ENCODE data around the gene SCAI.

The SCAI gene

DNA sequence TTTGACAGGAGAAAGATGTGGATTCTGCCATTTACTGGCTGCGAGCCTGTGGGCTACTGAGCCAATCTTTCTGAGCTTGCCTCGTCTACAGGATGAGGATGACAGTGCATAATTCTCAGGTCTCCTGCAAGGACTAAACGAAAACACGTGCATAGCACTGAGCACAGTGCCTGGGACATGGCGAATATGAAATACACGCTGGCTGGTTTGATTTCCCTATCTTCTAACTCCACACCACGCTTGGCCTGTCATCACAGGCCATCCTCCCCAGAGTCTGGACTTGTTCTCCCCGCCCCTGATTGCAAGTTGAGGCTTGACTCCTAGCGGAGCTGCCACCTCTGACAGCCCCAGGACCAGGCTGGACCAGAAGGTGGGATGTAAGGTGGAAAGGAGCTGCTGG, 243.5 kb downstream of the SCAI start:
- Histone ChIP-seq H3K36me3 (ENCODE audit: control insufficient read depth in 2 of 2, insufficient read depth in 1 of 2, low read length in 2 of 2) (peaks cover 3 to 46% of the 10 kb centered on the region in 2 experiments; a peak in 2 of 3 replicates), H3K4me3 (ENCODE audit: low read depth, low read length) (no peak overlapping the region), H3K4me1 (ENCODE audit: control insufficient read depth, insufficient read depth, low read length) (no peaks in the 10 kb centered on the region), H3K9me3 (ENCODE audit: control insufficient read depth, insufficient read depth, low read depth, low read length) (no peaks in the 10 kb centered on the region), H3K27ac (ENCODE audit: extremely low read depth, low read depth, low read length) (no peak overlapping the region)
- CTCF ChIA-PET = interaction anchor here (0.6 to 2.0 kb wide), 2 partner anchors 47 to 883 kb away, joined by 4 to 5 read pairs; no protein-coding TSS in a partner anchor
- POLR2A ChIA-PET = no interaction called here
- no peak for TF ChIP-seq EGR2 (tag by site-specific recombination; IDR thresholded peaks at IDR 0.05; ENCODE audit: low read depth)
- no peak for TF ChIP-seq ZNF549 (tag by site-specific recombination; IDR thresholded peaks at IDR 0.05)
- TF ChIP-seq, protein P1, sequence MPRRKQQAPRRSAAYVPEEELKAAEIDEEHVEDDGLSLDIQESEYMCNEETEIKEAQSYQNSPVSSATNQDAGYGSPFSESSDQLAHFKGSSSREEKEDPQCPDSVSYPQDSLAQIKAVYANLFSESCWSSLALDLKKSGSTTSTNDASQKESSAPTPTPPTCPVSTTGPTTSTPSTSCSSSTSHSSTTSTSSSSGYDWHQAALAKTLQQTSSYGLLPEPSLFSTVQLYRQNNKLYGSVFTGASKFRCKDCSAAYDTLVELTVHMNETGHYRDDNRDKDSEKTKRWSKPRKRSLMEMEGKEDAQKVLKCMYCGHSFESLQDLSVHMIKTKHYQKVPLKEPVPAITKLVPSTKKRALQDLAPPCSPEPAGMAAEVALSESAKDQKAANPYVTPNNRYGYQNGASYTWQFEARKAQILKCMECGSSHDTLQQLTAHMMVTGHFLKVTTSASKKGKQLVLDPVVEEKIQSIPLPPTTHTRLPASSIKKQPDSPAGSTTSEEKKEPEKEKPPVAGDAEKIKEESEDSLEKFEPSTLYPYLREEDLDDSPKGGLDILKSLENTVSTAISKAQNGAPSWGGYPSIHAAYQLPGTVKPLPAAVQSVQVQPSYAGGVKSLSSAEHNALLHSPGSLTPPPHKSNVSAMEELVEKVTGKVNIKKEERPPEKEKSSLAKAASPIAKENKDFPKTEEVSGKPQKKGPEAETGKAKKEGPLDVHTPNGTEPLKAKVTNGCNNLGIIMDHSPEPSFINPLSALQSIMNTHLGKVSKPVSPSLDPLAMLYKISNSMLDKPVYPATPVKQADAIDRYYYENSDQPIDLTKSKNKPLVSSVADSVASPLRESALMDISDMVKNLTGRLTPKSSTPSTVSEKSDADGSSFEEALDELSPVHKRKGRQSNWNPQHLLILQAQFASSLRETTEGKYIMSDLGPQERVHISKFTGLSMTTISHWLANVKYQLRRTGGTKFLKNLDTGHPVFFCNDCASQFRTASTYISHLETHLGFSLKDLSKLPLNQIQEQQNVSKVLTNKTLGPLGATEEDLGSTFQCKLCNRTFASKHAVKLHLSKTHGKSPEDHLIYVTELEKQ (tag by site-specific recombination; IDR thresholded peaks at IDR 0.05; ENCODE audit: borderline replicate concordance) = no peak

DNA sequence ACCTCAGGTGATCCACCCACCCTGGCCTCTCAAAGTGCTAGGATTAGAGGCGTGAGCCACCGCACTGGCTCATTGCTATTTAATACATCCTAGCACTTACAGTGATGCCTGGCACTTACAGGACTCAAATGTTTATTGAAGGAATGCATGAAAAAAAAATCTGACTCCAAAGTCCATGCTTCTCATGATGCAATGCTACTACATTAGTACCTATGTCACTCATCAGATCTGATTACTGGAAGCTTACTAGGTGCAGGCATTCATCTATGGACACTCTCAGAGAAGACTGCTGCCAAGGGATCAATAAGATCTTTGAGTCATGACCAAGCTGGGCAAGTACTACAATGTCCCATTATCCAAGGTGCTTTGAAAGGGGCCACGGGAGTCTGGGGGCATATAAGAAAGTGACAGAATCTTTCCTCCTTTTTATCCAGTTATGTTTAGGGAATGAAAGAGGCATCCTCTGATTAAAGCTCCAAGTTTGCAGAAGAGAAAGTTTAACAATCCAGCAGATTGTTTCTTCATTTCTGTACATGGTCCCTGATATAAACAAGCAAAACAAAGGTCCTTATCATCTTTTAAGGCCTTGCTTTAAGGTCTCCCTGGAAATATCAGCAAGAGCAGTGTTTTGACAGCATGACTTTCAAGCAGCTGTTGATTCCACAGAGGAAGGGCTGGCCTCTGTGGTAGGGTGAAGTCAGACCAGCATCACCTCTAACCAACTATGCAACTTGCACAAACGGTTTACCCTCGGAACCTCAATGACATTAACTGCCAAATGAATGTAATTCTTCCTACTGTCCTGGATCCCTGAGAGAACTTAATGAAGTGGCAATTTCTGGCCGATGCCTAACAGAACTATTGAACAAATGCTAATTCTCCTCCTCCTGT, 245.5 kb downstream of the SCAI start:
- Histone ChIP-seq H3K4me1 (ENCODE audit: control insufficient read depth, insufficient read depth, low read length) (no peaks in the 10 kb centered on the region), H3K36me3 (ENCODE audit: control insufficient read depth in 2 of 2, insufficient read depth in 1 of 2, low read length in 2 of 2) (peaks cover 0 to 56% of the 10 kb centered on the region in 2 experiments; a peak in 2 of 3 replicates), H3K27ac (ENCODE audit: extremely low read depth, low read depth, low read length) (no peak overlapping the region), H3K9me3 (ENCODE audit: control insufficient read depth, insufficient read depth, low read depth, low read length) (no peaks in the 10 kb centered on the region), H3K4me3 (ENCODE audit: low read depth, low read length) (no peak overlapping the region)
- TF ChIP-seq, protein P2, sequence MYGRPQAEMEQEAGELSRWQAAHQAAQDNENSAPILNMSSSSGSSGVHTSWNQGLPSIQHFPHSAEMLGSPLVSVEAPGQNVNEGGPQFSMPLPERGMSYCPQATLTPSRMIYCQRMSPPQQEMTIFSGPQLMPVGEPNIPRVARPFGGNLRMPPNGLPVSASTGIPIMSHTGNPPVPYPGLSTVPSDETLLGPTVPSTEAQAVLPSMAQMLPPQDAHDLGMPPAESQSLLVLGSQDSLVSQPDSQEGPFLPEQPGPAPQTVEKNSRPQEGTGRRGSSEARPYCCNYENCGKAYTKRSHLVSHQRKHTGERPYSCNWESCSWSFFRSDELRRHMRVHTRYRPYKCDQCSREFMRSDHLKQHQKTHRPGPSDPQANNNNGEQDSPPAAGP (tag by site-specific recombination; IDR thresholded peaks at IDR 0.05) = no peak
- TF ChIP-seq ZNF157 (tag by site-specific recombination; IDR thresholded peaks at IDR 0.05) (no peak), ZNF624 (tag by site-specific recombination; IDR thresholded peaks at IDR 0.05) (no peak), ZNF571 (tag by site-specific recombination; IDR thresholded peaks at IDR 0.05) (no peak), ZNF155 (tag by site-specific recombination; IDR thresholded peaks at IDR 0.05) (no peak), ZEB2 (tag by site-specific recombination; IDR thresholded peaks at IDR 0.05) (no peak)
- TF ChIP-seq, protein P3, sequence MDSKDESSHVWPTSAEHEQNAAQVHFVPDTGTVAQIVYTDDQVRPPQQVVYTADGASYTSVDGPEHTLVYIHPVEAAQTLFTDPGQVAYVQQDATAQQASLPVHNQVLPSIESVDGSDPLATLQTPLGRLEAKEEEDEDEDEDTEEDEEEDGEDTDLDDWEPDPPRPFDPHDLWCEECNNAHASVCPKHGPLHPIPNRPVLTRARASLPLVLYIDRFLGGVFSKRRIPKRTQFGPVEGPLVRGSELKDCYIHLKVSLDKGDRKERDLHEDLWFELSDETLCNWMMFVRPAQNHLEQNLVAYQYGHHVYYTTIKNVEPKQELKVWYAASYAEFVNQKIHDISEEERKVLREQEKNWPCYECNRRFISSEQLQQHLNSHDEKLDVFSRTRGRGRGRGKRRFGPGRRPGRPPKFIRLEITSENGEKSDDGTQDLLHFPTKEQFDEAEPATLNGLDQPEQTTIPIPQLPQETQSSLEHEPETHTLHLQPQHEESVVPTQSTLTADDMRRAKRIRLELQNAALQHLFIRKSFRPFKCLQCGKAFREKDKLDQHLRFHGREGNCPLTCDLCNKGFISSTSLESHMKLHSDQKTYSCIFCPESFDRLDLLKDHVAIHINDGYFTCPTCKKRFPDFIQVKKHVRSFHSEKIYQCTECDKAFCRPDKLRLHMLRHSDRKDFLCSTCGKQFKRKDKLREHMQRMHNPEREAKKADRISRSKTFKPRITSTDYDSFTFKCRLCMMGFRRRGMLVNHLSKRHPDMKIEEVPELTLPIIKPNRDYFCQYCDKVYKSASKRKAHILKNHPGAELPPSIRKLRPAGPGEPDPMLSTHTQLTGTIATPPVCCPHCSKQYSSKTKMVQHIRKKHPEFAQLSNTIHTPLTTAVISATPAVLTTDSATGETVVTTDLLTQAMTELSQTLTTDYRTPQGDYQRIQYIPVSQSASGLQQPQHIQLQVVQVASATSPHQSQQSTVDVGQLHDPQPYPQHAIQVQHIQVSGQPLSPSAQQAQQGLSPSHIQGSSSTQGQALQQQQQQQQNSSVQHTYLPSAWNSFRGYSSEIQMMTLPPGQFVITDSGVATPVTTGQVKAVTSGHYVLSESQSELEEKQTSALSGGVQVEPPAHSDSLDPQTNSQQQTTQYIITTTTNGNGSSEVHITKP (tag by site-specific recombination; IDR thresholded peaks at IDR 0.05) = no peak
- ChIA-PET POLR2A (no interaction called here), CTCF (interaction anchor here (0.7 kb wide), 1 partner anchor 214 kb away, joined by 3 read pairs; no protein-coding TSS in a partner anchor)

DNA sequence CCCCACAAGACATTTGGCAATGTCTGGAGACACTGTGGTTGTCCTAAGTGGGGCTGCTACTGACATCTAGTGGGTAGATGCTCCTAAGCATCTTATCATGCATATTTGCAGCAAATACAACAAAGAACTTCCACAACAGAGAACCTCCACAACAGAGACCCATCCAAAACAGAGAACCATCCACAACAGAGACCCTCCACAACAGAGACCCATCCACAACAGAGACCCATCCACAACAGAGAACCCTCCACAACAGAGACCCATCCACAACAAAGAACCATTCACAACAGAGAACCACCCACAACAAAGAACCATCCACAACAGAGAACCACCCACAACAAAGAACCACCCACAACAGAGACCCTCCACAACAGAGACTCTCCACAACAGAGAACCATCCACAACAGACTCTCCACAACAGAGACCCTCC, 248.6 kb downstream of the SCAI start:
- H3K9me3 ChIP-seq (ENCODE audit: control insufficient read depth, insufficient read depth, low read depth, low read length) = no peaks in the 10 kb centered on the region
- peaks cover 0 to 63% of the 10 kb centered on the region in 2 experiments; a peak in 2 of 3 replicates for H3K36me3 ChIP-seq (ENCODE audit: control insufficient read depth in 2 of 2, insufficient read depth in 1 of 2, low read length in 2 of 2)
- CTCF ChIA-PET = interaction anchor here (1.1 to 1.8 kb wide), 4 partner anchors 14 to 122 kb away, joined by 3 to 15 read pairs (median 8); partner anchors contain the start of genes NR6A1 and WDR38
- H3K27ac ChIP-seq (ENCODE audit: extremely low read depth, low read depth, low read length) = no peak overlapping the region
- POLR2A ChIA-PET = no interaction called here
- no peak overlapping the region for H3K4me3 ChIP-seq (ENCODE audit: low read depth, low read length)
- no peaks in the 10 kb centered on the region for H3K4me1 ChIP-seq (ENCODE audit: control insufficient read depth, insufficient read depth, low read length)
- TF ChIP-seq, protein P4, sequence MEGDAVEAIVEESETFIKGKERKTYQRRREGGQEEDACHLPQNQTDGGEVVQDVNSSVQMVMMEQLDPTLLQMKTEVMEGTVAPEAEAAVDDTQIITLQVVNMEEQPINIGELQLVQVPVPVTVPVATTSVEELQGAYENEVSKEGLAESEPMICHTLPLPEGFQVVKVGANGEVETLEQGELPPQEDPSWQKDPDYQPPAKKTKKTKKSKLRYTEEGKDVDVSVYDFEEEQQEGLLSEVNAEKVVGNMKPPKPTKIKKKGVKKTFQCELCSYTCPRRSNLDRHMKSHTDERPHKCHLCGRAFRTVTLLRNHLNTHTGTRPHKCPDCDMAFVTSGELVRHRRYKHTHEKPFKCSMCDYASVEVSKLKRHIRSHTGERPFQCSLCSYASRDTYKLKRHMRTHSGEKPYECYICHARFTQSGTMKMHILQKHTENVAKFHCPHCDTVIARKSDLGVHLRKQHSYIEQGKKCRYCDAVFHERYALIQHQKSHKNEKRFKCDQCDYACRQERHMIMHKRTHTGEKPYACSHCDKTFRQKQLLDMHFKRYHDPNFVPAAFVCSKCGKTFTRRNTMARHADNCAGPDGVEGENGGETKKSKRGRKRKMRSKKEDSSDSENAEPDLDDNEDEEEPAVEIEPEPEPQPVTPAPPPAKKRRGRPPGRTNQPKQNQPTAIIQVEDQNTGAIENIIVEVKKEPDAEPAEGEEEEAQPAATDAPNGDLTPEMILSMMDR (tag by site-specific recombination; IDR thresholded peaks at IDR 0.05) = peak; percentile 49; the same call in 1 of the 2 replicates
- TF ChIP-seq EGR2 (tag by site-specific recombination; IDR thresholded peaks at IDR 0.05; ENCODE audit: low read depth) (0 out of 2 replicates have a peak, but pooled peaks have one; percentile 11), ZNF776 (tag by site-specific recombination; IDR thresholded peaks at IDR 0.05; ENCODE audit: borderline replicate concordance) (no peak), ZNF621 (tag by site-specific recombination; IDR thresholded peaks at IDR 0.05) (no peak), ZNF654 (tag by site-specific recombination; IDR thresholded peaks at IDR 0.05; ENCODE audit: low read depth) (peak; percentile 63), ZNF670 (tag by site-specific recombination; IDR thresholded peaks at IDR 0.05; ENCODE audit: low read depth) (no peak)
- TF ChIP-seq, protein P5, sequence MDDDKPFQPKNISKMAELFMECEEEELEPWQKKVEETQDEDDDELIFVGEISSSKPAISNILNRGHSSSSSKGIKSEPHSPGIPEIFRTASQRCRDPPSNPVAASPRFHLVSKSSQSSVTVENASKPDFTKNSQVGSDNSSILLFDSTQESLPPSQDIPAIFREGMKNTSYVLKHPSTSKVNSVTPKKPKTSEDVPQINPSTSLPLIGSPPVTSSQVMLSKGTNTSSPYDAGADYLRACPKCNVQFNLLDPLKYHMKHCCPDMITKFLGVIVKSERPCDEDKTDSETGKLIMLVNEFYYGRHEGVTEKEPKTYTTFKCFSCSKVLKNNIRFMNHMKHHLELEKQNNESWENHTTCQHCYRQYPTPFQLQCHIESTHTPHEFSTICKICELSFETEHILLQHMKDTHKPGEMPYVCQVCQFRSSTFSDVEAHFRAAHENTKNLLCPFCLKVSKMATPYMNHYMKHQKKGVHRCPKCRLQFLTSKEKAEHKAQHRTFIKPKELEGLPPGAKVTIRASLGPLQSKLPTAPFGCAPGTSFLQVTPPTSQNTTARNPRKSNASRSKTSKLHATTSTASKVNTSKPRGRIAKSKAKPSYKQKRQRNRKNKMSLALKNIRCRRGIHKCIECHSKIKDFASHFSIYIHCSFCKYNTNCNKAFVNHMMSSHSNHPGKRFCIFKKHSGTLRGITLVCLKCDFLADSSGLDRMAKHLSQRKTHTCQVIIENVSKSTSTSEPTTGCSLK (tag by site-specific recombination; IDR thresholded peaks at IDR 0.05) = no peak
